Naive thymus-derived CD4-positive, alpha-beta T cell (primary cell): ENCODE data around the gene CRADD. TPM values are rescaled to one million over a fixed set of nuclear protein-coding genes. Genes with fewer than 3 reads are reported as not detected.

Experiments used
- ATAC-seq: fragments of 150-1000 bp; cut with Tn5 transposase; 2 replicates; pipeline ENCODE4 v1.10.0; 2021; ENCODE audit warnings: mild to moderate bottlenecking, moderate library complexity
- CTCF ChIA-PET: fragments of 350-600 bp; sonication (Branson Sonifier 250); formaldehyde crosslinking; loops from one replicate; lab custom pipeline; 2021; ENCODE audit warnings: antibody characterized with exemption; lab: Charles Lee
- POLR2A ChIA-PET: fragments of 350-600 bp; sonication (Branson Sonifier 250); formaldehyde crosslinking; loops from one replicate; lab custom pipeline; 2021; ENCODE audit warnings: antibody characterized with exemption, inconsistent platforms; lab: Charles Lee
- DNase-seq, 9 donors: peaks; one replicate each; pipeline versions ENCODE4 v3.0.0 to v3.0.0-alpha.2; 2020 to 2022; ENCODE audit warnings: mixed read lengths in 1 of 9
- H3K27ac ChIP-seq: one replicate; pipeline ENCODE4 v1.7.0; 2013; ENCODE audit warnings: mild to moderate bottlenecking, low read depth, low read length, moderate library complexity
- H3K27me3 ChIP-seq, 2 donors: one replicate each; pipeline ENCODE4 v1.7.0; 2013; ENCODE audit warnings: low read length in 2 of 2, mild to moderate bottlenecking in 2 of 2, moderate library complexity in 2 of 2; ENCODE audit not compliant: control insufficient read depth in 2 of 2, insufficient read depth in 2 of 2
- H3K36me3 ChIP-seq, 3 experiments: 1 replicate in 2 of 3; 2 replicates in 1 of 3; pipeline ENCODE4 v1.7.0; 2013; ENCODE audit warnings: low read length in 3 of 3, mild to moderate bottlenecking in 3 of 3, moderate library complexity in 1 of 3; ENCODE audit not compliant: insufficient read depth in 3 of 3, control insufficient read depth in 2 of 3
- H3K4me1 ChIP-seq, 2 donors: one replicate each; pipeline ENCODE4 v1.7.0; 2013; ENCODE audit warnings: low read length in 2 of 2, mild to moderate bottlenecking in 2 of 2, moderate library complexity in 1 of 2; ENCODE audit not compliant: control insufficient read depth in 2 of 2, insufficient read depth in 2 of 2
- H3K4me3 ChIP-seq: 2 replicates; pipeline ENCODE4 v1.7.0; 2013; ENCODE audit warnings: mild to moderate bottlenecking, low read length
- H3K9me3 ChIP-seq, 3 experiments: 1 replicate in 2 of 3; 2 replicates in 1 of 3; pipeline ENCODE4 v1.7.0; 2013; ENCODE audit warnings: low read length in 3 of 3; ENCODE audit not compliant: control insufficient read depth in 2 of 3
- H3K27ac Mint-ChIP-seq, 9 donors: one replicate each; pipeline ENCODE4 v1.8.0; 2020 to 2022; ENCODE audit warnings: mixed read lengths in 9 of 9, mild to moderate bottlenecking in 8 of 9, moderate library complexity in 5 of 9, inconsistent platforms in 2 of 9
- H3K27me3 Mint-ChIP-seq, 5 donors: one replicate each; pipeline ENCODE4 v1.8.0; 2021 to 2022; ENCODE audit warnings: mixed read lengths in 5 of 5, mild to moderate bottlenecking in 1 of 5
- H3K36me3 Mint-ChIP-seq, 5 donors: one replicate each; pipeline ENCODE4 v1.8.0; 2020 to 2022; ENCODE audit warnings: mixed read lengths in 5 of 5, mild to moderate bottlenecking in 3 of 5, inconsistent platforms in 1 of 5
- H3K4me1 Mint-ChIP-seq, 7 donors: one replicate each; pipeline ENCODE4 v1.8.0; 2020 to 2022; ENCODE audit warnings: mixed read lengths in 7 of 7, mild to moderate bottlenecking in 3 of 7, inconsistent platforms in 1 of 7
- H3K4me3 Mint-ChIP-seq, 10 donors: one replicate each; pipeline ENCODE4 v1.8.0; 2020 to 2022; ENCODE audit warnings: mild to moderate bottlenecking in 10 of 10, mixed read lengths in 10 of 10, moderate library complexity in 6 of 10, inconsistent platforms in 2 of 10
- H3K9me3 Mint-ChIP-seq, 11 donors: one replicate each; pipeline ENCODE4 v1.8.0; 2020 to 2022; ENCODE audit warnings: mixed read lengths in 11 of 11, mild to moderate bottlenecking in 4 of 11, inconsistent platforms in 1 of 11, moderate library complexity in 1 of 11
- intact Hi-C, 2 donors: fragments of 100-400 bp; cut with micrococcal nuclease; formaldehyde crosslinking; loops; one replicate each; pipeline ENCODE4 v1.15.1; 2023
- polyA plus RNA-seq, 2 donors: library from polyadenylated mRNA; unstranded; fragments of 300-500 nt; fragmentation: Illumina TruSeq; gene quantifications; one replicate each; pipeline ENCODE4 v1.2.3, GENCODE V29; 2021
- total RNA-seq, 6 experiments: library from RNA in 5 of 6; stranded (reverse) in 5 of 6; gene quantifications; 1 replicate in 5 of 6; 2 replicates in 1 of 6; pipeline ENCODE4 v1.2.3 and lab custom pipeline; 2021 to 2026

CRADD gene
- total and polyA plus RNA-seq, 7 experiments from 2014 or later, result 11.4 to 17.1 (median 13.8) TPM

GRCh38 chr12:93712200-93712599 lies 35.0 kb downstream of the CRADD start:
- Histone ChIP-seq H3K4me1 (no peaks in the 10 kb centered on the region), H3K4me3 (no peak overlapping the region), H3K36me3 (no peaks in the 10 kb centered on the region), H3K27ac (no peak overlapping the region), H3K9me3 (peaks cover 0 to 10% (median 5%) of the 10 kb centered on the region in 3 experiments), H3K27me3 (no peaks in the 10 kb centered on the region)
- ChIA-PET POLR2A (no interaction called here), CTCF (interaction anchor here (0.6 kb wide), 1 partner anchor 45 kb away, joined by 3 read pairs; no protein-coding TSS in a partner anchor)
- no peak for DNase-seq
- peaks cover 15 to 55% (median 39%) of the 10 kb centered on the region in 5 donors for H3K36me3 Mint-ChIP-seq
- H3K4me1 Mint-ChIP-seq, result peaks cover 0 to 20% (median 12%) of the 10 kb centered on the region in 7 donors
- peaks cover 8 to 41% (median 17%) of the 10 kb centered on the region in 11 donors for H3K9me3 Mint-ChIP-seq
- H3K27ac Mint-ChIP-seq, result no peak overlapping the region
- intact Hi-C loops, result no loop called here
- ATAC-seq, result no peak
- no peaks in the 10 kb centered on the region for H3K27me3 Mint-ChIP-seq
- no peak overlapping the region for H3K4me3 Mint-ChIP-seq

- no peaks in the 10 kb centered on the region for H3K27me3 ChIP-seq
- H3K27me3 Mint-ChIP-seq, result no peaks in the 10 kb centered on the region
- ATAC-seq, result no peak
- H3K4me1 ChIP-seq, result no peaks in the 10 kb centered on the region
- no peaks in the 10 kb centered on the region for H3K36me3 ChIP-seq
- no peak overlapping the region for H3K4me3 ChIP-seq
- intact Hi-C loops, result no loop called here
- no peak for DNase-seq
- ChIA-PET POLR2A (no interaction called here), CTCF (no interaction called here)
- H3K27ac Mint-ChIP-seq, result no peak overlapping the region
- H3K9me3 ChIP-seq, result peaks cover 0 to 10% (median 5%) of the 10 kb centered on the region in 3 experiments
- peaks cover 0 to 20% (median 12%) of the 10 kb centered on the region in 7 donors for H3K4me1 Mint-ChIP-seq
- peaks cover 5 to 40% (median 18%) of the 10 kb centered on the region in 11 donors for H3K9me3 Mint-ChIP-seq
- no peak overlapping the region for H3K4me3 Mint-ChIP-seq
- peaks cover 12 to 54% (median 43%) of the 10 kb centered on the region in 5 donors for H3K36me3 Mint-ChIP-seq
- H3K27ac ChIP-seq, result no peak overlapping the region
These were observed 35.9 kb downstream of the CRADD start for GRCh38 chr12:93713060-93713459.

GRCh38 chr12:93713800-93714199 lies 36.6 kb downstream of the CRADD start:
- H3K27ac Mint-ChIP-seq, result no peak overlapping the region
- peaks cover 0 to 18% (median 12%) of the 10 kb centered on the region in 7 donors for H3K4me1 Mint-ChIP-seq
- ChIA-PET CTCF (interaction anchor here (0.6 kb wide), 1 partner anchor 25 kb away, joined by 3 read pairs; no protein-coding TSS in a partner anchor), POLR2A (interaction anchor here (0.6 kb wide), 1 partner anchor 327 kb away, joined by 3 read pairs; no protein-coding TSS in a partner anchor)
- H3K36me3 Mint-ChIP-seq, result peaks cover 9 to 52% (median 43%) of the 10 kb centered on the region in 5 donors
- H3K36me3 ChIP-seq, result no peaks in the 10 kb centered on the region
- no peaks in the 10 kb centered on the region for H3K27me3 ChIP-seq
- peaks cover under 1 to 40% (median 19%) of the 10 kb centered on the region in 11 donors for H3K9me3 Mint-ChIP-seq
- ATAC-seq, result no peak
- no peaks in the 10 kb centered on the region for H3K4me1 ChIP-seq
- H3K27ac ChIP-seq, result no peak overlapping the region
- no peak overlapping the region for H3K4me3 ChIP-seq
- DNase-seq, result no peak
- peak overlapping the region in 1 of 10 donors; percentile 42 for H3K4me3 Mint-ChIP-seq
- H3K9me3 ChIP-seq, result peaks cover 0 to 10% (median 5%) of the 10 kb centered on the region in 3 experiments
- intact Hi-C loops, result no loop called here
- no peaks in the 10 kb centered on the region for H3K27me3 Mint-ChIP-seq

- Mint-ChIP-seq H3K27ac (no peak overlapping the region), H3K4me3 (no peak overlapping the region), H3K27me3 (no peaks in the 10 kb centered on the region), H3K4me1 (peaks cover 0 to 18% (median 12%) of the 10 kb centered on the region in 7 donors), H3K9me3 (peaks cover 0 to 38% (median 19%) of the 10 kb centered on the region in 11 donors), H3K36me3 (peaks cover 7 to 49% (median 40%) of the 10 kb centered on the region in 5 donors)
- Histone ChIP-seq H3K27ac (no peak overlapping the region), H3K4me3 (no peak overlapping the region), H3K9me3 (peaks cover 0 to 8% (median 5%) of the 10 kb centered on the region in 3 experiments), H3K27me3 (no peaks in the 10 kb centered on the region), H3K4me1 (no peaks in the 10 kb centered on the region), H3K36me3 (no peaks in the 10 kb centered on the region)
- POLR2A ChIA-PET, result interaction anchor here (0.6 kb wide), 1 partner anchor 328 kb away, joined by 3 read pairs; no protein-coding TSS in a partner anchor
- CTCF ChIA-PET, result interaction anchor here (0.6 kb wide), 1 partner anchor 24 kb away, joined by 3 read pairs; no protein-coding TSS in a partner anchor
- DNase-seq (no peak), ATAC-seq (no peak)
- intact Hi-C loops, result no loop called here
These were observed 37.2 kb downstream of the CRADD start for GRCh38 chr12:93714382-93714781.

- H3K9me3 Mint-ChIP-seq, result peaks cover 2 to 56% (median 32%) of the 10 kb centered on the region in 11 donors
- POLR2A ChIA-PET, result no interaction called here
- H3K27ac ChIP-seq, result no peak overlapping the region
- peaks cover 0 to 10% (median 3%) of the 10 kb centered on the region in 7 donors for H3K4me1 Mint-ChIP-seq
- H3K4me1 ChIP-seq, result no peaks in the 10 kb centered on the region
- peaks cover 8 to 59% (median 46%) of the 10 kb centered on the region in 5 donors for H3K36me3 Mint-ChIP-seq
- H3K27me3 ChIP-seq, result no peaks in the 10 kb centered on the region
- H3K4me3 Mint-ChIP-seq, result no peak overlapping the region
- intact Hi-C loops, result no loop called here
- no peak overlapping the region for H3K27ac Mint-ChIP-seq
- ATAC-seq, result no peak
- H3K27me3 Mint-ChIP-seq, result no peaks in the 10 kb centered on the region
- H3K4me3 ChIP-seq, result no peak overlapping the region
- no peak for DNase-seq
- no peaks in the 10 kb centered on the region for H3K36me3 ChIP-seq
- CTCF ChIA-PET, result no interaction called here
- H3K9me3 ChIP-seq, result no peaks in the 10 kb centered on the region
These were observed 42.5 kb downstream of the CRADD start for GRCh38 chr12:93719710-93720109.

- H3K4me1 Mint-ChIP-seq, result peaks cover 0 to 14% (median 6%) of the 10 kb centered on the region in 7 donors
- H3K27me3 Mint-ChIP-seq, result no peaks in the 10 kb centered on the region
- H3K27ac Mint-ChIP-seq, result no peak overlapping the region
- Histone ChIP-seq H3K27ac (no peak overlapping the region), H3K36me3 (no peaks in the 10 kb centered on the region), H3K9me3 (no peaks in the 10 kb centered on the region), H3K4me1 (no peaks in the 10 kb centered on the region), H3K4me3 (no peak overlapping the region), H3K27me3 (no peaks in the 10 kb centered on the region)
- H3K36me3 Mint-ChIP-seq, result peaks cover 5 to 63% (median 42%) of the 10 kb centered on the region in 5 donors
- DNase-seq (no peak), ATAC-seq (no peak)
- intact Hi-C loops, result no loop called here
- ChIA-PET CTCF (no interaction called here), POLR2A (no interaction called here)
- H3K9me3 Mint-ChIP-seq, result peaks cover 2 to 56% (median 30%) of the 10 kb centered on the region in 11 donors
- no peak overlapping the region for H3K4me3 Mint-ChIP-seq
These were observed 43.4 kb downstream of the CRADD start for GRCh38 chr12:93720559-93720958.

- DNase-seq (no peak), ATAC-seq (no peak)
- Mint-ChIP-seq H3K4me3 (no peak overlapping the region), H3K27me3 (no peaks in the 10 kb centered on the region), H3K4me1 (peaks cover 0 to 14% (median 7%) of the 10 kb centered on the region in 7 donors), H3K36me3 (peaks cover 5 to 55% (median 34%) of the 10 kb centered on the region in 5 donors), H3K9me3 (peaks cover 2 to 56% (median 29%) of the 10 kb centered on the region in 11 donors), H3K27ac (no peak overlapping the region)
- ChIA-PET POLR2A (no interaction called here), CTCF (no interaction called here)
- H3K27ac ChIP-seq, result no peak overlapping the region
- no peaks in the 10 kb centered on the region for H3K36me3 ChIP-seq
- no peaks in the 10 kb centered on the region for H3K27me3 ChIP-seq
- no peaks in the 10 kb centered on the region for H3K4me1 ChIP-seq
- no peaks in the 10 kb centered on the region for H3K9me3 ChIP-seq
- no peak overlapping the region for H3K4me3 ChIP-seq
- intact Hi-C loops, result no loop called here
These were observed 45.0 kb downstream of the CRADD start for GRCh38 chr12:93722179-93722578.
